GM12891 (cell line): ENCODE data around the gene CIZ1.

Experiments used
- POLR2A ChIP-seq: IDR thresholded peaks from 2 replicates; pipeline ENCODE4 v1.6.1; 2011; ENCODE audit warnings: low read depth, low read length, control low read depth
- POLR2AphosphoS5 ChIP-seq: IDR thresholded peaks from 2 replicates; pipeline ENCODE4 v1.6.1; 2011; ENCODE audit warnings: low read depth, low read length, control low read depth
- POU2F2 ChIP-seq: IDR thresholded peaks from 2 replicates; pipeline ENCODE4 v1.6.1; 2011; ENCODE audit warnings: low read depth, mild to moderate bottlenecking, control low read depth, low read length, moderate library complexity
- SPI1 ChIP-seq: IDR thresholded peaks from 2 replicates; pipeline ENCODE4 v1.6.1; 2011; ENCODE audit warnings: low read depth, low read length, control low read depth
- TAF1 ChIP-seq: IDR thresholded peaks from 2 replicates; pipeline ENCODE4 v1.6.1; 2011; ENCODE audit warnings: low read depth, low read length, control low read depth

GRCh38 chr9:128226412-128226801, 35.0 kb upstream of the CIZ1 start:
- TF ChIP-seq POLR2AphosphoS5 (no peak), POLR2A (no peak), TAF1 (no peak), SPI1 (no peak), POU2F2 (no peak)
